OCI-LY7 (cell line): ENCODE results near the gene NCF2. TPM values are rescaled to one million over a fixed set of nuclear protein-coding genes. Genes with fewer than 3 reads are reported as not detected.

Experiments
- BruUV-seq: library from RNA; stranded (reverse); fragments of 400-500 nt; replicated peaks from 2 replicates; lab custom pipeline; 2021; lab: Mats Ljungman, UMichigan
- CTCF ChIA-PET: fragments of 300-600 bp; sonication (Branson Sonifier 250); formaldehyde crosslinking; loops from one replicate; lab custom pipeline; 2022; ENCODE audit warnings: antibody characterized with exemption; ENCODE audit not compliant: unreplicated experiment; lab: Charles Lee
- POLR2A ChIA-PET: fragments of 300-600 bp; sonication (Branson Sonifier 250); formaldehyde crosslinking; loops from one replicate; lab custom pipeline; 2022; ENCODE audit warnings: antibody characterized with exemption; lab: Charles Lee
- DNase-seq: peaks from one replicate; pipeline ENCODE4 v3.0.0-alpha.2; 2015; ENCODE audit warnings: low spot score
- H2AFZ ChIP-seq: fragments of 200-600 bp; sonication (generic), shearing (Covaris generic); 2 replicates; pipeline ENCODE4 v1.6.1; 2014; ENCODE audit warnings: mild to moderate bottlenecking, antibody characterized with exemption, low read length, moderate library complexity
- H3K27ac ChIP-seq: fragments of 200-600 bp; sonication (generic); 2 replicates; pipeline ENCODE4 v1.5.1; 2014; ENCODE audit warnings: mixed run types, low read depth, mild to moderate bottlenecking, moderate library complexity, low read length, inconsistent platforms; ENCODE audit not compliant: poor library complexity, severe bottlenecking
- H3K36me3 ChIP-seq: fragments of 200-600 bp; sonication (generic); 2 replicates; pipeline ENCODE4 v1.6.1; 2014; ENCODE audit warnings: mild to moderate bottlenecking, antibody characterized with exemption, low read length, moderate library complexity, mixed read lengths; ENCODE audit not compliant: insufficient read depth
- H3K4me1 ChIP-seq: fragments of 200-600 bp; sonication (generic); 2 replicates; pipeline ENCODE4 v1.5.1; 2014; ENCODE audit warnings: mild to moderate bottlenecking, low read length; ENCODE audit not compliant: insufficient read depth, poor library complexity, severe bottlenecking
- H3K4me2 ChIP-seq: fragments of 200-600 bp; sonication (generic); 2 replicates; pipeline ENCODE4 v1.6.1; 2014; ENCODE audit warnings: mild to moderate bottlenecking, low read length
- H3K4me3 ChIP-seq: fragments of 200-600 bp; sonication (generic); 2 replicates; pipeline ENCODE4 v1.5.1; 2014; ENCODE audit warnings: mild to moderate bottlenecking, low read depth, low read length; ENCODE audit not compliant: poor library complexity, severe bottlenecking
- H3K79me2 ChIP-seq: fragments of 200-600 bp; sonication (generic); 2 replicates; pipeline ENCODE4 v1.6.1; 2016; ENCODE audit warnings: low read depth, mild to moderate bottlenecking, low read length, moderate library complexity, mixed read lengths; ENCODE audit not compliant: insufficient read depth
- H3K9me2 ChIP-seq: fragments of 200-600 bp; sonication (generic); 2 replicates; pipeline ENCODE4 v1.6.1; 2016; ENCODE audit warnings: mild to moderate bottlenecking, low read length, mixed read lengths; ENCODE audit not compliant: insufficient read depth
- H3K9me3 ChIP-seq: fragments of 200-600 bp; sonication (generic); 2 replicates; pipeline ENCODE4 v1.6.1; 2014; ENCODE audit warnings: mild to moderate bottlenecking, mixed run types, low read length, mixed read lengths
- H4K20me1 ChIP-seq: fragments of 200-600 bp; sonication (generic); 2 replicates; pipeline ENCODE4 v1.6.1; 2014; ENCODE audit warnings: mild to moderate bottlenecking, antibody characterized with exemption, low read length, moderate library complexity, mixed read lengths; ENCODE audit not compliant: insufficient read depth
- CTCF ChIP-seq: fragments of 200-600 bp; sonication (generic); conservative IDR thresholded peaks from 2 replicates; pipeline ENCODE4 v1.5.1; 2014; ENCODE audit warnings: mild to moderate bottlenecking, antibody characterized with exemption, low read length, moderate library complexity, mixed read lengths
- EZH2phosphoT487 ChIP-seq: fragments of 200-600 bp; sonication (generic); IDR thresholded peaks from 2 replicates; pipeline ENCODE4 v1.6.1; 2018; ENCODE audit warnings: low read depth, borderline replicate concordance, mild to moderate bottlenecking, mixed run types, antibody characterized with exemption, low read length, moderate library complexity, mixed read lengths
- intact Hi-C: fragments of 100-400 bp; cut with micrococcal nuclease; formaldehyde crosslinking; loops from one replicate; pipeline ENCODE4 v1.10.0; 2022; ENCODE audit not compliant: unreplicated experiment
- total RNA-seq, 2 experiments: library from RNA; depleted of rRNA in 1 of 2; stranded (reverse); fragments of >200 nt in 1 of 2; shearing (Covaris generic) in 1 of 2; gene quantifications; 2 replicates each; pipeline ENCODE4 v1.2.3, GENCODE V29; 2014 to 2022

NCF2 gene
- total RNA-seq, 2 experiments from 2014 or later = 4.0 to 17.4 TPM

DNA sequence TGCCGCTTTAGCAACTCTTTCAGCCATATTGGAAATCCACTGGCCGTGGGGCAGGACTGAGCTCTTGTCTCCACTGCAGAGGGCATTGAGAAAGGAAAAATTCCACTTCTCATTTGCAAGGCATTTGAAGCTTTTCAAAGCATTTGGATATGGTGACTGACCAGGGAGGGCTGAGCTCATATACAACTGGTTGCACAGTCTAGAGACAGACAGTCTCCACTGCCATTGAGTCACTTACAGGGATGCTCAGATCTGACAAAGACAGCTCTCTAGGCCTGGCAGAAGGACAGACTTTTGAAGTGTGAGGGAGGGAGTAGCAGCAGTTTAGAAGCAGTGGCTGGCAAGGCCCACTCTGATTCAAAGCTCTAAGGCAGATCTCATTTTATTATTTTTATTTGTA is 24.2 kb downstream of the NCF2 start:
- Histone ChIP-seq H3K36me3 (peaks cover 5% of the 10 kb centered on the region; the same call in 1 of the 2 replicates), H4K20me1 (no peaks in the 10 kb centered on the region), H3K4me3 (no peak overlapping the region), H3K79me2 (no peaks in the 10 kb centered on the region), H3K27ac (no peak overlapping the region), H2AFZ (no peak overlapping the region), H3K4me2 (no peak overlapping the region), H3K9me3 (no peaks in the 10 kb centered on the region), H3K9me2 (no peaks in the 10 kb centered on the region), H3K4me1 (peaks cover 16% of the 10 kb centered on the region)
- CTCF ChIA-PET = no interaction called here
- TF ChIP-seq EZH2phosphoT487 = no peak
- POLR2A ChIA-PET = interaction anchor here (1.0 kb wide), 1 partner anchor 18 kb away, joined by 3 read pairs; no protein-coding TSS in a partner anchor
- no TSS peak for BruUV-seq
- intact Hi-C loops = no loop called here
- no peak for DNase-seq

DNA sequence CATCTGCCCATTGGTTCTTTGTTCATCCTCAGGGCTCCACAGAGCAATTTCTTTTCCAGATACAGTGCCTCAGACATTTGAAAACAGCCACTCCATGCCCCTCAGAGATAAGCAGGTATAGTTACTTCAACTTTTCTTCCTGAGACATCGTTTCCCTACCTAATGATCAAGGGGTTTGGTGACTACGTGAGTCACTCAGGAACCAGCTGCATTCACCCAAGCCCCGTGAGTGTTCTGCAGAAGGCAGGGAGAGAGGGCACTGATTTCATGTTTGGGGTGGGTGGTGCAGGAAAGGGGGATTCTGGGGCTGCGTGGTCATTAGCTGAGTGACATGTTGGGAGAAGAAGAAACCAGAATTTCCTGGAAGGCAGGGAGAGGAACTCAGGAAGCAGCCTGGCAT is 25.0 kb downstream of the NCF2 start:
- no peak overlapping the region for H3K4me3 ChIP-seq
- no peaks in the 10 kb centered on the region for H4K20me1 ChIP-seq
- ChIA-PET CTCF (no interaction called here), POLR2A (no interaction called here)
- no peak for DNase-seq
- no peak overlapping the region for H3K4me2 ChIP-seq
- no peaks in the 10 kb centered on the region for H3K9me3 ChIP-seq
- H3K27ac ChIP-seq = no peak overlapping the region
- intact Hi-C loops = no loop called here
- no peak overlapping the region for H2AFZ ChIP-seq
- no peak for TF ChIP-seq CTCF
- TF ChIP-seq EZH2phosphoT487 = no peak
- no peaks in the 10 kb centered on the region for H3K9me2 ChIP-seq
- no peaks in the 10 kb centered on the region for H3K79me2 ChIP-seq
- peaks cover 13% of the 10 kb centered on the region for H3K36me3 ChIP-seq
- no TSS peak for BruUV-seq
- H3K4me1 ChIP-seq = peaks cover 16% of the 10 kb centered on the region

GRCh38 chr1:183562701-183563100 is 27.6 kb downstream of the NCF2 start:
- DNase-seq = no peak
- Histone ChIP-seq H3K4me3 (no peak overlapping the region), H3K4me2 (no peak overlapping the region), H3K79me2 (no peaks in the 10 kb centered on the region), H3K4me1 (peaks cover 6% of the 10 kb centered on the region), H3K9me3 (no peaks in the 10 kb centered on the region), H3K9me2 (no peaks in the 10 kb centered on the region), H4K20me1 (no peaks in the 10 kb centered on the region), H2AFZ (no peak overlapping the region), H3K36me3 (peaks cover 31% of the 10 kb centered on the region), H3K27ac (no peak overlapping the region)
- BruUV-seq = no TSS peak
- ChIA-PET CTCF (interaction anchor here (0.6 kb wide), 1 partner anchor 29 kb away, joined by 3 read pairs; no protein-coding TSS in a partner anchor), POLR2A (interaction anchor here (0.7 to 2.5 kb wide), 4 partner anchors 20 to 94 kb away, joined by 3 to 5 read pairs (median 4); no protein-coding TSS in a partner anchor)
- intact Hi-C loops = no loop called here
- TF ChIP-seq EZH2phosphoT487 = no peak
- no peak for TF ChIP-seq CTCF
